ENCODE data around the gene POLR2E. TPM values are rescaled to one million over a fixed set of nuclear protein-coding genes. Genes with fewer than 3 reads are reported as not detected.

The POLR2E gene
- total RNA-seq, 1 experiment from 2014 or later: 281 TPM

DNA sequence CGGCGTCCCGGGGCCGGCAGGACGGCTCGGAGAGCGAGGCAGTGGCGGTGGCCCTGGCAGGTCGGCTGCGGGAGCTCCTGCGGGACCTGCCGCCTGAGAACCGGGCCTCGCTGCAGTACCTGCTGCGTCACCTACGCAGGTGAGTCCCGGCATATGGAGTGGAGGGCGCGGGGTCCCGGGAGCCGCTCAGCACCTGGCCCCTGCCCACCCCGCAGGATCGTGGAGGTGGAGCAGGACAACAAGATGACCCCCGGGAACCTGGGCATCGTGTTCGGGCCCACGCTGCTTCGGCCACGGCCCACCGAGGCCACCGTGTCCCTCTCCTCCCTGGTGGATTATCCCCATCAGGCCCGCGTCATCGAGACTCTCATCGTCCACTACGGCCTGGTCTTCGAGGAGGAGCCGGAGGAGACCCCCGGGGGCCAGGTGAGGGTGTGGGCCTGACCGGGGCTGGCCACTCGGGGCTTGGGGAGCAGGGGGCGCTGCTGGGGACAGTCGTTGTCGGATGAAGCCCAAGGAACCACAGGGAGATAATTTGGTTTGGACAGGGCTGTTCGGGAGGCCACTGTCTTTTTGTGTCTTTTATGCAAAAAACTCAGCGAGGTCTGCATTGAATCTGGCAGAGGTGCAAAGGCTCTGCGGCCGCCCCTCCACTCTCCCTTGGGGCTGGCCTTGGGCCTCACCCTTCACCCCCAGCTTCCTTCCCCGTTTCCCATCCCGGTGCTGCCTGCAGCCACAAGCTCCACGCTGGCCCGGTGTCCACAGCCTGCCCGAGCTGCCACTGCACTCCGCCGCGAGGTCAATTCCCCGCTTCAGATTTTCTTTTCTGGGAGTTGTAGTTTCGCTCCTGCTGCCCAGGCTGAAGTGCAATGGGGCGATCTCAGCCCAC is 12.0 kb downstream of the POLR2E start:
- H3K27ac ChIP-seq (ENCODE audit: low read depth, low read length): peak overlapping the region; percentile 83
- H3K4me3 ChIP-seq (replicated peaks in 1 of 2; ENCODE audit: low read depth in 1 of 2, low read length in 2 of 2): no peak overlapping the region
- DNase-seq (ENCODE audit: low read depth, low spot score) (no peak), ATAC-seq (no peak)
- ChIA-PET RAD21 (ENCODE audit: low non-redundant PET in 1 of 2, low total read pairs in 2 of 2, uncharacterized antibody in 2 of 2, unreplicated experiment in 2 of 2) (interaction anchor here in 1 of 2 experiments (0.6 kb wide), 1 partner anchor 57 kb away, joined by 3 read pairs; the partner anchor contains the start of gene CNN2), CTCF (interaction anchor here (0.8 to 1.5 kb wide), 2 partner anchors 18 to 161 kb away, joined by 5 to 6 read pairs; no protein-coding TSS in a partner anchor), POLR2A (interaction anchor here (0.7 to 1.8 kb wide), 6 partner anchors 16 to 186 kb away, joined by 3 to 17 read pairs (median 6); partner anchors contain the start of genes ABCA7, ARHGAP45, CIRBP and CNN2)
- H3K9me2 ChIP-seq (ENCODE audit: insufficient read depth): no peaks in the 10 kb centered on the region
- peak overlapping the region; percentile 75 for H3K4me2 ChIP-seq (ENCODE audit: low read length)
- peaks cover 4 to 18% of the 10 kb centered on the region in 2 experiments for H3K4me1 ChIP-seq (ENCODE audit: control insufficient read depth in 1 of 2, insufficient read depth in 2 of 2, low read length in 2 of 2)
- no peaks in the 10 kb centered on the region for H3K27me3 ChIP-seq (ENCODE audit: insufficient read depth, low read length)
- H2AFZ ChIP-seq (ENCODE audit: low read depth, low read length, poor library complexity, severe bottlenecking): no peak overlapping the region
- intact Hi-C loops (cut with micrococcal nuclease): no loop called here
- no peaks in the 10 kb centered on the region for H3K79me2 ChIP-seq (ENCODE audit: insufficient read depth, low read length)
- TF ChIP-seq JUND (IDR thresholded peaks at IDR 0.05): no peak
- TF ChIP-seq SIN3A (IDR thresholded peaks at IDR 0.05; ENCODE audit: low read depth): no peak
- TF ChIP-seq EZH2phosphoT487 (IDR thresholded peaks at IDR 0.05; ENCODE audit: borderline replicate concordance): no peak
- TF ChIP-seq, protein P1, sequence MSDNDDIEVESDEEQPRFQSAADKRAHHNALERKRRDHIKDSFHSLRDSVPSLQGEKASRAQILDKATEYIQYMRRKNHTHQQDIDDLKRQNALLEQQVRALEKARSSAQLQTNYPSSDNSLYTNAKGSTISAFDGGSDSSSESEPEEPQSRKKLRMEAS (IDR thresholded peaks at IDR 0.05): no peak
- TF ChIP-seq POLR2A (IDR thresholded peaks at IDR 0.05; ENCODE audit: borderline replicate concordance, extremely low read depth, insufficient read depth, insufficient read length): no peak
- no peak for TF ChIP-seq RAD21 (IDR thresholded peaks at IDR 0.05; ENCODE audit: low read depth)
- TF ChIP-seq, protein P2, sequence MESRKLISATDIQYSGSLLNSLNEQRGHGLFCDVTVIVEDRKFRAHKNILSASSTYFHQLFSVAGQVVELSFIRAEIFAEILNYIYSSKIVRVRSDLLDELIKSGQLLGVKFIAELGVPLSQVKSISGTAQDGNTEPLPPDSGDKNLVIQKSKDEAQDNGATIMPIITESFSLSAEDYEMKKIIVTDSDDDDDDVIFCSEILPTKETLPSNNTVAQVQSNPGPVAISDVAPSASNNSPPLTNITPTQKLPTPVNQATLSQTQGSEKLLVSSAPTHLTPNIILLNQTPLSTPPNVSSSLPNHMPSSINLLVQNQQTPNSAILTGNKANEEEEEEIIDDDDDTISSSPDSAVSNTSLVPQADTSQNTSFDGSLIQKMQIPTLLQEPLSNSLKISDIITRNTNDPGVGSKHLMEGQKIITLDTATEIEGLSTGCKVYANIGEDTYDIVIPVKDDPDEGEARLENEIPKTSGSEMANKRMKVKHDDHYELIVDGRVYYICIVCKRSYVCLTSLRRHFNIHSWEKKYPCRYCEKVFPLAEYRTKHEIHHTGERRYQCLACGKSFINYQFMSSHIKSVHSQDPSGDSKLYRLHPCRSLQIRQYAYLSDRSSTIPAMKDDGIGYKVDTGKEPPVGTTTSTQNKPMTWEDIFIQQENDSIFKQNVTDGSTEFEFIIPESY (IDR thresholded peaks at IDR 0.05; ENCODE audit: extremely low read depth, insufficient replicate concordance, low read length): no peak
- TF ChIP-seq EGR1 (IDR thresholded peaks at IDR 0.05; ENCODE audit: low read depth): no peak
- TF ChIP-seq FOSL1 (IDR thresholded peaks at IDR 0.05; ENCODE audit: low read depth): no peak
- TF ChIP-seq SP1 (IDR thresholded peaks at IDR 0.05; ENCODE audit: low read depth): no peak
- no peak for TF ChIP-seq ATF3 (IDR thresholded peaks at IDR 0.05)
- TF ChIP-seq CEBPB (IDR thresholded peaks at IDR 0.05; ENCODE audit: low read depth): no peak
- no peak for TF ChIP-seq ZNF274 (IDR thresholded peaks at IDR 0.05; ENCODE audit: low read depth, low read length)
- TF ChIP-seq, protein P3, sequence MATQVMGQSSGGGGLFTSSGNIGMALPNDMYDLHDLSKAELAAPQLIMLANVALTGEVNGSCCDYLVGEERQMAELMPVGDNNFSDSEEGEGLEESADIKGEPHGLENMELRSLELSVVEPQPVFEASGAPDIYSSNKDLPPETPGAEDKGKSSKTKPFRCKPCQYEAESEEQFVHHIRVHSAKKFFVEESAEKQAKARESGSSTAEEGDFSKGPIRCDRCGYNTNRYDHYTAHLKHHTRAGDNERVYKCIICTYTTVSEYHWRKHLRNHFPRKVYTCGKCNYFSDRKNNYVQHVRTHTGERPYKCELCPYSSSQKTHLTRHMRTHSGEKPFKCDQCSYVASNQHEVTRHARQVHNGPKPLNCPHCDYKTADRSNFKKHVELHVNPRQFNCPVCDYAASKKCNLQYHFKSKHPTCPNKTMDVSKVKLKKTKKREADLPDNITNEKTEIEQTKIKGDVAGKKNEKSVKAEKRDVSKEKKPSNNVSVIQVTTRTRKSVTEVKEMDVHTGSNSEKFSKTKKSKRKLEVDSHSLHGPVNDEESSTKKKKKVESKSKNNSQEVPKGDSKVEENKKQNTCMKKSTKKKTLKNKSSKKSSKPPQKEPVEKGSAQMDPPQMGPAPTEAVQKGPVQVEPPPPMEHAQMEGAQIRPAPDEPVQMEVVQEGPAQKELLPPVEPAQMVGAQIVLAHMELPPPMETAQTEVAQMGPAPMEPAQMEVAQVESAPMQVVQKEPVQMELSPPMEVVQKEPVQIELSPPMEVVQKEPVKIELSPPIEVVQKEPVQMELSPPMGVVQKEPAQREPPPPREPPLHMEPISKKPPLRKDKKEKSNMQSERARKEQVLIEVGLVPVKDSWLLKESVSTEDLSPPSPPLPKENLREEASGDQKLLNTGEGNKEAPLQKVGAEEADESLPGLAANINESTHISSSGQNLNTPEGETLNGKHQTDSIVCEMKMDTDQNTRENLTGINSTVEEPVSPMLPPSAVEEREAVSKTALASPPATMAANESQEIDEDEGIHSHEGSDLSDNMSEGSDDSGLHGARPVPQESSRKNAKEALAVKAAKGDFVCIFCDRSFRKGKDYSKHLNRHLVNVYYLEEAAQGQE (IDR thresholded peaks at IDR 0.05; ENCODE audit: low read depth): no peak
- no peak for TF ChIP-seq ELF1 (IDR thresholded peaks at IDR 0.05; ENCODE audit: borderline replicate concordance, low read depth)
- no peak for TF ChIP-seq YY1 (IDR thresholded peaks at IDR 0.05; ENCODE audit: extremely low read depth, insufficient replicate concordance, low read depth, low read length)
- TF ChIP-seq CTCF (IDR thresholded peaks at IDR 0.05 in 2 of 3, conservative IDR thresholded peaks at IDR 0.05 in 1 of 3; ENCODE audit: borderline replicate concordance in 1 of 3, insufficient read depth in 1 of 3, low read depth in 2 of 3, low read length in 2 of 3): no peak
- no peaks in the 10 kb centered on the region for H3K9me3 ChIP-seq (ENCODE audit: control insufficient read depth in 1 of 2, insufficient read depth in 1 of 2, low read depth in 1 of 2, low read length in 2 of 2)
- H3K9ac ChIP-seq (ENCODE audit: low read length): no peak overlapping the region
- no TSS peak for BruUV-seq (replicated peaks)
- no peaks in the 10 kb centered on the region for H4K20me1 ChIP-seq (ENCODE audit: insufficient read depth)
- peaks cover 3 to 17% of the 10 kb centered on the region in 2 experiments; a peak in 3 of 4 replicates for H3K36me3 ChIP-seq (ENCODE audit: control insufficient read depth in 1 of 2, insufficient read depth in 2 of 2, low read length in 2 of 2)
